ENCODE data around the gene DDX47.
"Not testable (repeated sequence)": the region's sequence is repeated elsewhere in the genome, so short reads cannot be mapped to it uniquely, and the experiment has no call there.

The DDX47 gene

DNA sequence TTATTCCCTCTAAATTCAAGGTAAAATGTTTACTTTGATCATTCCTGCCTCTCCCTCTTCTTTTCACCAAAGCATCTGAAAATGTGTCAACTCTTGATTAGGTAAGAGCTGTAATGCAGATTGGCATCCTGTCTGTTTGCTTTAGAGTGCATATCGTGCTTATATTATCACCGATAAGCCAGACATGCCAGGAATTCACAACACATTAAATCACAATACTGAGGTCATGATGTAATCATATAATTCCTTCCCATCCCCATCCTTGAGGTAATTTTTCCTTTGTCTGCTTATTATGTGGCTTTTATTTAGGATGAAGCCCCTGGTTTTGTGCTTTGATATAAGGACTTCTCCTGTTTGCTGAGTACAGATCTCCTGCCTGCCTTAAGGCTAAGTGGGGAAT lies 10.2 kb downstream of the DDX47 start:
- FAIRE-seq: no peak

DNA sequence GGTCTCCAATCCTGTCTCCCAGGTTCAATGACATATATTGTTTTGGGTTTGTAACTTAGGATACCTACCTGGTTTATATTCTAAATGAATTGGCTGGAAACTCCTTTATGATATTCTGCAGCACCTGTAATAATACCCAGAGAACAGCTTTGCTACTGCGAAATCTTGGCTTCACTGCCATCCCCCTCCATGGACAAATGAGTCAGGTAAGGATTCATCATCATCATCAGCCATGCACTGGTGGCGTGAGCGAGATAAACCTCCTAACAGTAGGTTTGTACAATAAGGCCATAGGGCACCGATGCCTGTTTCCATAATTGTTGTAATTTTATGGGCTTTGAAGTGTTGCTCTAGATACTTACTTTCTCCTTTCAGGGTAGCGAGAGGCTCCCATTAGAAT lies 10.7 kb downstream of the DDX47 start:
- no peak for FAIRE-seq

DNA sequence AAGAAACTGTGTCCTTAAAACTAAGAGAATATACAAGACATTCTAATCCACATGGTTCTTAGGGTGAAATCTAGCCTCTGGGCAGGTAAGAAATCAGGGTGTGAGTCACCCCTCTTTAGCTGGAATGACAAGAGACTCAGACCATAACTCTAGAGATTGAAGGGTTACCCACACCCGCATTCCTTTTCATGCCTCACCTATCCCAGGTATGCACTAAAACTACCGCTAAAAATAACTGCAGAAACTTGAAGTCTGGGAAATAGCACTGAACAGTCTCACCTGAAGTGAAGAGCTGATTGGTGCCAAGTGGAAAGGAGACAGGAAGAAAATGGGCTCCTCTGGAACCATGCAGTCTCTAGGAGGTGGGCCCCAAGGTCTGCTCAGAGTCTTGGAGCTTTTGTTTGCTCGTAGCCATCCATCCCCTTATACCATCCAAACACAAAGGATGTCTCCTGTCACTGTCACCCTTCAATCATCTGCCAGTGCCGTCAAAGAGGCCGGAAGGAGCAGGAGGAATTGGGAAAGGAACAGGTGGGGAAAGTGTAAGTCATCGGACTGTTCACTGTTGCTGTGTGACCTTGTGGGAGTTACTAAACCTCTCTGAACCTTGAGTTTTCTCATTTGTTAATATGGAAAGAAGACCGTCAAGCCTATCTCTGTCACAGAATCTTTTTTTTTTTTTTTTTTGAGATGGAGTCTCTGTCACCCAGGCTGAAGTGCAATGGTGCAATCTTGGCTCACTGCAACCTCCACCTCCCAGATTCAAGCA lies 22.4 kb downstream of the DDX47 start:
- no peak for FAIRE-seq

GRCh38 chr12:12836571-12836970 lies 23.4 kb downstream of the DDX47 start:
- FAIRE-seq: no peak

GRCh38 chr12:12837025-12837812 lies 24.1 kb downstream of the DDX47 start:
- FAIRE-seq: peak; percentile 35

DNA sequence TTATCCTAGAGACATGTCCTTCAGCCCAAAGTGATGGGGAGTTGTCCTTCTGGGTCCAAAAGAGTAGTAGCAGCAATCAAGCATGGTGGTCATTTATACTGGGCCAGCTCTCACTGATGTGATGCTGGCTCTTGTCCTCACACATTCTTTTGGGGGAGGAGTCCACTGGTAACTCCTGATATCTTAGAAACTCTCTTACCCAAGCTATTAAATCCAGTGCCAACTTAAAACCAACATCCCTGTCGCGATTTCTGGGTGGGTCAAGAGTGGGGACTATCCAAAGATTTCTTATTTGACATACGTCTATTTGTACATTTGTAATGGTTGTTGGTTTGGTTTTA lies 24.6 kb downstream of the DDX47 start:
- FAIRE-seq: no peak

- no peak for FAIRE-seq
These were observed 25.9 kb downstream of the DDX47 start for GRCh38 chr12:12839003-12839395.

GRCh38 chr12:12839439-12839838 lies 26.3 kb downstream of the DDX47 start:
- FAIRE-seq: not testable (repeated sequence)

- no peak for FAIRE-seq
These were observed 26.9 kb downstream of the DDX47 start for GRCh38 chr12:12839873-12840579.

- FAIRE-seq: no peak
These were observed 27.4 kb downstream of the DDX47 start for GRCh38 chr12:12840580-12840899.

DNA sequence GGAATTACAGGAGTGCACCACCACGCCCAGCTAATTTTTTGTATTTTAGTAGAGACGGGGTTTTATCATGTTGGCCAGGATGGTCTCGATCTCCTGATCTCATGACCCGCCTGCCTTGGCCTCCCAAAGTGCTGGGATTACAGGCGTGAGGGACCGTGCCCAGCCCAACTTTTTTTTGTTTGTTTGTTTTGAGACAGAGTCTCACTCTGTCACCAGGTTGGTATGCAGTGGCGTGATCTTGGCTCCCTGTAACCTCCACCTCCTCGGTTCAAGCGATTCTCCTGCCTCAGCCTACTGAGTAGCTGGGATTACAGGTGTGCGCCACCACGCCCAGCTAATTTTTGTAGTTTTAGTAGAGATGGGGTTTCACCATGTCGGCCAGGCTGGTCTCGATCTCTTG lies 28.3 kb downstream of the DDX47 start:
- FAIRE-seq: not testable (repeated sequence)

DNA sequence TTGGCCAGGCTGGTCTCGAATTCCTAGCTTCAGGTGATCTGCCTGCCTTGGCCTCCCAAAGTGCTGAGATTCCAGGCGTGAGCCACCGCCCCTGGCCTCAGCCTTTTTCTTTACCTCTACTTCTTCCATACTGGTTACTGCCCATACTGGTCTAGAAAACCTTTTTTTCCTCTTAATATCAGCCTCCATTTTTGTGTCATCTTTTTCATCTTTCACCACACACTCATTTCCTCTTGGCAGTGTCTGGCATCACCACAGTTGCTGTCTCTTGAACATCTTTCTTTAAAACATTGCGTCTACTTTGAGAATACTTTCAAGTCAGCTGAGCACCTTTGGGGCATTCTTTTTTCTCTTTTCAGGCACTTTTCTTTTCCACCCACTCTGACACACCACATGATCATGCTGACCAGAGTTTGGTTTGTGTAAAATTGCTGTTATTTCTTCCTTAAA lies 32.7 kb downstream of the DDX47 start:
- FAIRE-seq: no peak

DNA sequence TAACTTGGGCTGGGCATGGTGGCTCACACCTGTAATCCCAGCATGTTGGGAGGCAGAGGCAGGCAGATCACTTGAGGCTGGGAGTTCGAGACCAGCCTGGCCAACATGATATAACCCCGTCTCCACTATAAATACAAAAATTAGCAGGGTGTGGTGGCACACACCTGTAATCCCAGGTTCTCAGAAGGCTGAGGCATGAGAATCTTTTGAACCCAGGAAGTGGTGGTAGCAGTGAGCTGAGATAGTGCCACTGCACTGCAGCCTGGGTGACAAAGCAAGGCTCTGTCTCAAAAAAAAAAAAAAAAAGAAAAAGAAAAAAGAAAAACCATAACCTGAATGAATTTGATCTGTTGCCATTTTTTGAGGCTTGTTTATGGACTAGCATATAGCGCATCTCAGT lies 33.6 kb downstream of the DDX47 start:
- not testable (repeated sequence) for FAIRE-seq

DNA sequence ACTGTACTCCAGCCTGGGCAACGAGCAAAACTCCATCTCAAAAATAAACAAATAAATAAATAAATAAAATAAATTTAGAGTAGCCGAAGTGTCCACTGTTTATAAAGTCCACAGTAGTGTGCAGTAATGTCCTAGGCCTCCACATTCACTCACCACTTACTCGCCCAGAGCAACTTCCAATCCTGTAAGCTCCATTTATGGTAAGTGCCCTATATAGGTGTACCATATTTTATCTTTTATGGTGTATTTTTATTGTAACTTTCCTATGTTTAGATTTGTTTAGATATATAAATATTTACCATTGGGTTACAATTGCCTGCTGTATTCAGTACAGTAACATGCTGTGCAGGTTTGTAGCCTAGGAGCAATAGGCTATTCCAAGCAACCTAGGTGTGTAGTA lies 40.3 kb downstream of the DDX47 start:
- no peak for FAIRE-seq

GRCh38 chr12:12859690-12860089 lies 46.5 kb downstream of the DDX47 start:
- FAIRE-seq: no peak

- no peak for FAIRE-seq
These were observed 51.1 kb downstream of the DDX47 start for GRCh38 chr12:12864243-12864642.

DNA sequence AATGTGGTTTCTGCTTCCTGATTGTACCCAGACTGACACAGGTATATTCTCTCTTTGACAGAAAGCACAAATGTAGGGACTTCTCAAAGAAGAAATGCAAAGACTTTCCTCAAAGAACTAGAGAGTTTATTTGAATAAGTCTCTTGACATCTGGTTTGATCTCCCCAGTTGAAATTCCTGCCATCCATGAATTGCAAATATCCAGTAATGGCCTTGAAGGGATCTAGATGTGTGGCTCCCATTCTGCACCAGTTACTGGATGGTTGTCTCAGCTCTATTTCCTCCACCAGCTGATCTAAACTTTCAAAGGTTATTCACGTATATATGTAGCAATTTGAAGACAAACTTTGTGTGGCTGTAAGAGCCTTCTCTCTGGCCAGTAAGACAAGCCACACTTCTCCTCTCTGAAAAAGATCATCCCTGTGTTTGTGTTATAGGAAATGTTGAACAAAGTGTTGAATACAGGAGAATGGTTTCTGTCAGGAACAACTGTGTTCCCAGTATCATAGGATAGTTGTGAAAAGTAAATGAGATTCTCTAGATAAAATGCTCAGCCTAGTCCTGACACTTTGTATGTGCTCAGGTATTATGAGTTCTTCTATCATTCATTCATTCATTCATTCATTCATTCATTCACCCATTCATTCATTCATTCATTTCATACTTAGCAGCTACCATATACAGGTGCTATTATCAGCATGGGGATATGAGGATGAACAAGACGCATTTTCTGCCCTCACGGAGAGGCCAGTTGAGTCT lies 55.5 kb downstream of the DDX47 start:
- FAIRE-seq: no peak

DNA sequence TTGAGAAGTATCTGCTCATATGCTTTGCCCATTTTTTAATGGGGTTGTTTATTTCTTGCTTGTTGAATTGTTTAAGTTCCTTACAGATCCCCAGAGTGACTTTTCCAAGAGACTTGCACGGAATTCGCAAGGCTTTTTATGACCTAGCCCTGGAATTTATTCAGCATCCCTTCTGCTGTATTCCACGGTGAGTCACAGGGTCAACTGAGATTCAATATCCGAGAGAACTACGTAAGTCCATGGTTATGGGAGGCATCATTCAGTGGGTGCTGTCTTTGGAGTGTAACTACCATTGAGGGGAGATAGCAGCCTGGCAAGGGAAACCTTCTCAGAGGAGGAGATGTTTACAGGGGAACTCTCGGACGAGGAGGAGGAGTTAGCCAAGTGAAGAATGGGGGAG lies 57.3 kb downstream of the DDX47 start:
- FAIRE-seq: no peak

DNA sequence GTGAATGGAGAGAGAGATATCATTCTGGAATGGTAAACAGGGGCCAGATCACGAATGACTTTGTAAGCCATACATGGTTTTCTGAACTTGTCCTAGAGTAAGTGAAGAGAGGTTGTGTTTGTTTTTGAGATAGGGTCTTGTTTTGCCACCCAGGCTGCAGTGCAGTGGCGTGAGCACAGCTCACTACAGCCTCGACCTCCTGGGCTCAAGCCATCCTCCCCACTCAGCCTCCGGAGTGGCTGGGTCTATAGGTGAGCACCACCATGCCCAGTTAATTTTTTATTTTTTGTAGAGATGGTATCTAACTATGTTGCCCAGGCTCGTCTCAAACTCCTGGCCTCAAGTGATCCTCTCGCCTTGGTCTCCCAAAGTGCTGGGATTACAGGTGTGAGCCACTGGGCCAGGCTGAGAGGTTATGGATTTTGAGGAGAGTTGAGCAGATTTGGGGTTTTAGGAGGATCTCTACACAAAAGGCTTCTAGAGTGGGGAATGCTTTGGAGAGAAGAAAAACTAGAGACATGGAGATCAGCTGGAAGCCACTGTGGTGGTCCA lies 58.5 kb downstream of the DDX47 start:
- no peak for FAIRE-seq

DNA sequence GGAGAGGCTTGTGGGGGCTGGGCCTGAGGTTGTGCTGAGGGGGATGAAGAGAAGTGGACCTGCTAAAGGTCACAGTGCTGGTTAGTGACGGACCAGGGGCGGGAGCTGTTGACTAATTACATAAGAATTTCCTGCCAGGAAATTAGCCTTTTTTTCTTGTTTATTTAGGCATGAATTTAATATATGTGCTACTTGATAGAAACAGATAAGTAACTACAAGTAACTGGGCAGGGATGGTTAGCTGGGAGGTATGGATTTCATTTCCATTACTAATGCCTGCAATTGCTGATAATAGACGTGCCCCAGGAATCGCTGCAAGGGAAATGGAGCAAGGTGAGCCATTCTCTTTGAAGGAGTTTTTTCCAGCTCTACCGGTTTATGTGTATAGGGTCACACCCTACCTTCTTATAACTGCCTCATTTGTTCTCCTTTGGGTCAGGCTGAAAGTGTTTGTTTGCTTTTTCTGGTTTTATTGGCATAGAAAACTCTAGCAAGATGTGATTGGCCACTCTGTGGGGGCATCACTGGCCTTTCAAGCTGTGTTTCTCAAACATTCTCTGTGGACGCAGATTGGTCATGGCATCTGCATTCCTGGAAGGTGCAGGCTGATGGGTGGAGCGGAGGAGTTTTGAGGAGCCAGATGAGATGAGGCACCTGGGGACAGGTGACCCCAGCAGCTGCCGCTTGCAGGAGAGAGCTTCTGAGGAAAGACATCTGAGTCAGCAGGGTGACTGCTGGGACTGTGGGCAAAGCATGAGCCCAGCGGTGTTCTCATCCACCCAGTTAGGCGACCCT lies 59.2 kb downstream of the DDX47 start:
- no peak for FAIRE-seq

- no peak for FAIRE-seq
These were observed 59.8 kb downstream of the DDX47 start for GRCh38 chr12:12872934-12873275.

GRCh38 chr12:12874029-12874428 lies 60.9 kb downstream of the DDX47 start:
- FAIRE-seq: no peak

Data from A204.1 (cell line).